Muscle of leg (tissue), 11 donors: ENCODE data around the gene CARD19. TPM values are rescaled to one million over a fixed set of nuclear protein-coding genes. Genes with fewer than 3 reads are reported as not detected.

Experiments
- DNase-seq: peaks from one replicate; pipeline ENCODE4 v3.0.0; 2013
- H3K27ac ChIP-seq: one replicate; pipeline ENCODE4 v1.5.1; 2013; ENCODE audit warnings: mild to moderate bottlenecking, low read length, control low read depth
- H3K27me3 ChIP-seq: one replicate; pipeline ENCODE4 v1.6.1; 2013; ENCODE audit warnings: low read length; ENCODE audit not compliant: control insufficient read depth, insufficient read depth
- H3K36me3 ChIP-seq: one replicate; pipeline ENCODE4 v1.6.1; 2013; ENCODE audit warnings: low read length; ENCODE audit not compliant: control insufficient read depth, insufficient read depth
- H3K4me1 ChIP-seq: one replicate; pipeline ENCODE4 v1.6.1; 2013; ENCODE audit warnings: low read length; ENCODE audit not compliant: control insufficient read depth, insufficient read depth
- H3K4me3 ChIP-seq: one replicate; pipeline ENCODE4 v1.5.1; 2013; ENCODE audit warnings: low read length, control low read depth
- H3K9me3 ChIP-seq: replicated peaks from 2 replicates; pipeline ENCODE4 v1.6.1; 2013; ENCODE audit warnings: low read depth, low read length; ENCODE audit not compliant: control insufficient read depth
- WGBS: methylation state at CpG from one replicate; pipeline ENCODE4 v1.1.5; 2013; ENCODE audit warnings: missing lambda C conversion rate; ENCODE audit not compliant: insufficient coverage; 5-methylcytosine and 5-hydroxymethylcytosine counted together
- polyA plus RNA-seq, 8 donors: library from polyadenylated mRNA; unstranded; fragments of 120-200 nt; gene quantifications; one replicate each; pipeline versions ENCODE4 v1.2.1 to v1.2.3, GENCODE V29; 2013; ENCODE audit warnings: inconsistent platforms in 1 of 8, low replicate concordance in 1 of 8; ENCODE audit not compliant: insufficient read length in 8 of 8, insufficient read depth in 1 of 8
- total RNA-seq: library from RNA; stranded (reverse); fragments of 120-200 nt; gene quantifications from one replicate; pipeline ENCODE4 v1.2.4, GENCODE V29; 2013

CARD19 gene
- total and polyA plus RNA-seq, 9 donors = 32.9 to 51.4 (median 36.3) TPM

DNA sequence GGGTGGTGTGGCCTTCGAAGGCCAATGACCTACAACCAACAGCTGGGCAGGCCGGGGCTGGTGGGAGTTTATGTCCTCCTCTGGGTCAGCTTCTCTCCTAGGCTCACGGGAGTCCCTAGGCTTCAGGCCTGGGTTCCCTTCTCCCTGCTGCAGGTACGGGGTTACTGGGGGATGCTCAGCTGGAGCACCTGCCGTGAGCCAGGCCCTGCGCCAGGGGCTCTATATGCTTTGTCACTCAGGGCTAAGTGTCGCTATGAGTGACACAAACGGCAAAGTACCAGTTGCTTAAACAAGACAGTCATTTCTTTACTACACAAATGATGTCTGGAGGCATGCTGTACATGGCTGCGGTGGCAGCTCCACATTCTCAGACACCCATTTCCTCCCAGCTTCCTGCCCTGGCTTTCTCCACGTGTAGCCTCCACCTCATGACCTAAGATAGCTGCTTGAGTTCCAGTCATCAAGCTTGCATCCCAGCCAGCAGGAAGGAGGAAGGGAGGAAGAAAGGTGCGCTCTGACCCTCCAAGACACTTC is 60.5 kb downstream of the CARD19 start:
- H3K4me1 ChIP-seq = peaks cover 17% of the 10 kb centered on the region
- H3K9me3 ChIP-seq = no peaks in the 10 kb centered on the region
- H3K4me3 ChIP-seq = no peak overlapping the region
- WGBS = 91% methylated on average over 9 of the region's 11 CpGs
- H3K27me3 ChIP-seq = no peaks in the 10 kb centered on the region
- DNase-seq = no peak
- H3K36me3 ChIP-seq = no peaks in the 10 kb centered on the region
- H3K27ac ChIP-seq = no peak overlapping the region

- peak; percentile 91 for DNase-seq
- no peaks in the 10 kb centered on the region for H3K27me3 ChIP-seq
- H3K4me3 ChIP-seq = no peak overlapping the region
- WGBS = 11% methylated on average over 15 of the region's 19 CpGs
- H3K36me3 ChIP-seq = no peaks in the 10 kb centered on the region
- no peak overlapping the region for H3K27ac ChIP-seq
- H3K4me1 ChIP-seq = peaks cover 28% of the 10 kb centered on the region
- H3K9me3 ChIP-seq = no peaks in the 10 kb centered on the region
These were observed 63.8 kb downstream of the CARD19 start for GRCh38 chr9:93159601-93160471.

DNA sequence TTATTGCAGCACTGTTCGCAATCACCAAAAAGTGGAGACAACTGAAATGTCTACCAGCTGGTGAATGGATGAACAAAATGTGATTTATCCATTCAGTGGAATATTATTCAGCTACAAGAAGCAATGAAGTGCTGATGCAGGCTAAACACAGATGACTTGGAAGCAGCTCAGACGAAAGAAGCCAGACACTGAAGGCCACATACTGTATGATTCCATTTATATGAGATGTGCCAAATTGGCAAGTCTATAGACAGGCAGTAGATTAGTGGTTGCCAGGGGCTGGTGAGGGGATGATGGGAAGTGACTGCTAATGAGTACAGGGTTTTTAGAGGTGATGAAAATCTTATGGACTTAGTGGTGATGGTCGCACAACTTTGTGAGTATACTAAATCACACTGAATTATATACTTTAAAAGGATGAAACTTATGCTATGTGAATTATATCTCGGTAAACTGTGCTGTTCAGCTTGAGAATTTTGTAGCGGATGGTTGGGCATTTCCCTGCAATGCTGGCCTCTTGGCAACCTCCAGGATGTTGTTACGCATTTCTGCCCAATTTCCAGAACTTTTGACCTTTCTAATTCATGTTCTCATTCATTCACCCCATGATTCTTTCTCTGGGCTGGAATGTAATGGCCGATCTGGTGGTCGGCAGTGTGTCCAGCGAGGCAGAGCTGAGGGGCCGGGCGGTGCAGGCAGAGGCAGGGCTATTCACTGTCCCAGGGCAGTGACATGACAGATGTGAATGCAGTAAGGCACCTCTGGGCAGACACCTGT is 66.0 kb downstream of the CARD19 start:
- Histone ChIP-seq H3K4me1 (peaks cover 22% of the 10 kb centered on the region), H3K27me3 (no peaks in the 10 kb centered on the region), H3K4me3 (no peak overlapping the region), H3K9me3 (no peaks in the 10 kb centered on the region), H3K36me3 (no peaks in the 10 kb centered on the region), H3K27ac (peak overlapping the region; percentile 74)
- peak; percentile 93 for DNase-seq
- whole genome bisulfite sequencing = 58% methylated on average over 8 of the region's 11 CpGs

Other genes with a start within 250 kb of the CARD19 start
- gene ZNF484, start 218.2 kb upstream of the CARD19 start, total RNA-seq = 14.5 TPM
- gene ZNF484, start 218.2 kb upstream of the CARD19 start, polyA plus RNA-seq = 1 to 10 TPM; 3.4 to 5.7 (median 4.4) TPM
- gene FGD3, start 148.7 kb upstream of the CARD19 start, total RNA-seq = 2.8 TPM
- 1 to 10 TPM; 2.4 to 4.8 (median 3.2) TPM for gene FGD3, start 148.7 kb upstream of the CARD19 start, polyA plus RNA-seq
- 2.6 TPM for gene SUSD3, start 37.5 kb upstream of the CARD19 start, total RNA-seq
- gene SUSD3, start 37.5 kb upstream of the CARD19 start, polyA plus RNA-seq = 1 to 10 TPM; 1.7 to 3.9 (median 2.7) TPM
- gene NINJ1, start 38.0 kb downstream of the CARD19 start, total RNA-seq = 24.2 TPM
- 10 to 100 TPM; 23.9 to 39.8 (median 28.1) TPM for gene NINJ1, start 38.0 kb downstream of the CARD19 start, polyA plus RNA-seq
- 7.4 TPM for gene WNK2, start 87.9 kb downstream of the CARD19 start, total RNA-seq
- gene WNK2, start 87.9 kb downstream of the CARD19 start, polyA plus RNA-seq = 10 to 100 TPM in 7 of 8 donors, 1 to 10 TPM in 1; 7.4 to 20.7 (median 15.6) TPM